H9 (cell line): Measurements from ENCODE around the gene ENO3. TPM values are rescaled to one million over a fixed set of nuclear protein-coding genes. Genes with fewer than 3 reads are reported as not detected.

Experiments
- DNase-seq: peaks from one replicate; pipeline ENCODE4 v3.0.0-alpha.2; 2017
- H2AFZ ChIP-seq: one replicate; pipeline ENCODE4 v1.6.1; 2013; ENCODE audit warnings: mild to moderate bottlenecking, low read length, control low read depth, moderate library complexity
- H2AK5ac ChIP-seq: 2 replicates; pipeline ENCODE4 v1.6.1; 2013; ENCODE audit warnings: low read length, control low read depth, mixed read lengths; ENCODE audit not compliant: insufficient read length
- H2BK120ac ChIP-seq: one replicate; pipeline ENCODE4 v1.6.1; 2013; ENCODE audit warnings: low read depth, mild to moderate bottlenecking, low read length, control low read depth, inconsistent platforms; ENCODE audit not compliant: poor library complexity, severe bottlenecking
- H2BK12ac ChIP-seq: 2 replicates; pipeline ENCODE4 v1.6.1; 2013; ENCODE audit warnings: low read length, control low read depth, mixed read lengths, low read depth; ENCODE audit not compliant: insufficient read length
- H2BK15ac ChIP-seq: 2 replicates; pipeline ENCODE4 v1.6.1; 2013; ENCODE audit warnings: low read depth, low read length, control low read depth
- H2BK20ac ChIP-seq: one replicate; pipeline ENCODE4 v1.6.1; 2013; ENCODE audit warnings: low read depth, mild to moderate bottlenecking, low read length, control low read depth, inconsistent platforms; ENCODE audit not compliant: poor library complexity, severe bottlenecking
- H2BK5ac ChIP-seq: 2 replicates; pipeline ENCODE4 v1.6.1; 2013; ENCODE audit warnings: low read length, control low read depth, mixed read lengths; ENCODE audit not compliant: insufficient read length
- H3K14ac ChIP-seq: 2 replicates; pipeline ENCODE4 v1.6.1; 2013; ENCODE audit warnings: low read length, control low read depth; ENCODE audit not compliant: insufficient read depth
- H3K18ac ChIP-seq: 2 replicates; pipeline ENCODE4 v1.6.1; 2013; ENCODE audit warnings: low read depth, mild to moderate bottlenecking, mixed read lengths, low read length, control low read depth; ENCODE audit not compliant: insufficient read length
- H3K23ac ChIP-seq: 2 replicates; pipeline ENCODE4 v1.6.1; 2013; ENCODE audit warnings: low read length, control low read depth, mixed read lengths, low read depth; ENCODE audit not compliant: insufficient read length
- H3K23me2 ChIP-seq: 2 replicates; pipeline ENCODE4 v1.6.1; 2013; ENCODE audit warnings: low read depth, mild to moderate bottlenecking, mixed read lengths, low read length, control low read depth; ENCODE audit not compliant: insufficient read length, poor library complexity, severe bottlenecking
- H3K27ac ChIP-seq: 2 replicates; pipeline ENCODE4 v1.5.1; 2013; ENCODE audit warnings: low read length, control low read depth, mixed read lengths, low read depth; ENCODE audit not compliant: insufficient read length
- H3K27me3 ChIP-seq: 2 replicates; pipeline ENCODE4 v1.6.1; 2013; ENCODE audit warnings: low read length, control low read depth, inconsistent platforms; ENCODE audit not compliant: insufficient read depth
- H3K4ac ChIP-seq: 2 replicates; pipeline ENCODE4 v1.6.1; 2013; ENCODE audit warnings: low read depth, mild to moderate bottlenecking, control low read depth, inconsistent platforms, low read length, moderate library complexity
- H3K4me1 ChIP-seq: 2 replicates; pipeline ENCODE4 v1.6.1; 2013; ENCODE audit warnings: low read length, control low read depth, inconsistent platforms; ENCODE audit not compliant: insufficient read depth
- H3K4me2 ChIP-seq: 2 replicates; pipeline ENCODE4 v1.6.1; 2013; ENCODE audit warnings: low read length, control low read depth, mixed read lengths; ENCODE audit not compliant: insufficient read length, insufficient read depth
- H3K56ac ChIP-seq: 2 replicates; pipeline ENCODE4 v1.6.1; 2013; ENCODE audit warnings: low read depth, mild to moderate bottlenecking, mixed read lengths, low read length, control low read depth; ENCODE audit not compliant: insufficient read length
- H3K79me1 ChIP-seq: 2 replicates; pipeline ENCODE4 v1.6.1; 2013; ENCODE audit warnings: low read depth, mild to moderate bottlenecking, moderate library complexity, low read length, control low read depth, inconsistent platforms; ENCODE audit not compliant: insufficient read depth, poor library complexity, severe bottlenecking
- H3K79me2 ChIP-seq: 2 replicates; pipeline ENCODE4 v1.6.1; 2013; ENCODE audit warnings: low read length, control low read depth, inconsistent platforms; ENCODE audit not compliant: insufficient read depth
- H3K9ac ChIP-seq: 2 replicates; pipeline ENCODE4 v1.6.1; 2013; ENCODE audit warnings: low read length, control low read depth, mixed read lengths; ENCODE audit not compliant: insufficient read length; ENCODE audit errors: extremely low read depth
- H3K9me3 ChIP-seq: one replicate; pipeline ENCODE4 v1.6.1; 2013; ENCODE audit warnings: low read depth, low read length, inconsistent platforms; ENCODE audit not compliant: control insufficient read depth
- H3T11ph ChIP-seq: one replicate; pipeline ENCODE4 v1.6.1; 2013; ENCODE audit warnings: mild to moderate bottlenecking, low read length, control low read depth, inconsistent platforms
- H4K20me1 ChIP-seq: one replicate; pipeline ENCODE4 v1.6.1; 2013; ENCODE audit not compliant: control insufficient read depth, insufficient read length, insufficient read depth
- H4K5ac ChIP-seq: 2 replicates; pipeline ENCODE4 v1.6.1; 2013; ENCODE audit warnings: low read depth, mild to moderate bottlenecking, mixed read lengths, low read length, control low read depth; ENCODE audit not compliant: insufficient read length
- H4K8ac ChIP-seq: replicated peaks from 2 replicates; pipeline ENCODE4 v1.6.1; 2013; ENCODE audit warnings: low read length, control low read depth, mixed read lengths, low read depth; ENCODE audit not compliant: insufficient read length
- H4K91ac ChIP-seq: 2 replicates; pipeline ENCODE4 v1.6.1; 2013; ENCODE audit warnings: low read depth, mild to moderate bottlenecking, moderate library complexity, mixed read lengths, low read length, control low read depth; ENCODE audit not compliant: insufficient read length
- H3K27ac Mint-ChIP-seq, 3 experiments: 2 replicates in 2 of 3; 3 replicates in 1 of 3; pipeline ENCODE4 v1.8.0; 2020 to 2021; ENCODE audit warnings: mixed read lengths in 3 of 3, mild to moderate bottlenecking in 1 of 3, moderate library complexity in 1 of 3
- H3K27me3 Mint-ChIP-seq: 2 replicates; pipeline ENCODE4 v1.8.0; 2021; ENCODE audit warnings: low read depth, mild to moderate bottlenecking, moderate library complexity, mixed read lengths
- H3K36me3 Mint-ChIP-seq, 3 experiments: 2 replicates in 2 of 3; 3 replicates in 1 of 3; pipeline ENCODE4 v1.8.0; 2020 to 2021; ENCODE audit warnings: low read depth in 3 of 3, mixed read lengths in 3 of 3; ENCODE audit not compliant: insufficient read depth in 1 of 3
- H3K4me1 Mint-ChIP-seq, 2 experiments: 2 replicates each; pipeline ENCODE4 v1.8.0; 2020; ENCODE audit warnings: mixed read lengths in 2 of 2
- H3K4me3 Mint-ChIP-seq, 2 experiments: 2 replicates in 1 of 2; 3 replicates in 1 of 2; pipeline ENCODE4 v1.8.0; 2020 to 2021; ENCODE audit warnings: mild to moderate bottlenecking in 2 of 2, mixed read lengths in 2 of 2, moderate library complexity in 1 of 2
- H3K9me3 Mint-ChIP-seq, 2 experiments: 2 replicates in 1 of 2; 3 replicates in 1 of 2; pipeline ENCODE4 v1.8.0; 2020; ENCODE audit warnings: mild to moderate bottlenecking in 2 of 2, mixed read lengths in 2 of 2, moderate library complexity in 1 of 2
- WGBS: extraction: QIAGEN DNeasy Blood & Tissue Kit; methylation state at CpG from one replicate; pipeline ENCODE4 v1.1.7; 2013; ENCODE audit warnings: missing lambda C conversion rate, low lambda C conversion rate, mixed read lengths; ENCODE audit not compliant: insufficient read length; ENCODE audit errors: extremely low coverage; 5-methylcytosine and 5-hydroxymethylcytosine counted together
- total RNA-seq: library from RNA; stranded (reverse); gene quantifications from 2 replicates; pipeline ENCODE4 v1.2.1, GENCODE V29; 2021
- TF ChIP-seq, protein P1 (sequence below): fragments of 200-600 bp; sonication (generic); conservative IDR thresholded peaks from 3 replicates; pipeline ENCODE4 v1.8.0; 2021; ENCODE audit warnings: antibody characterized with exemption, mild to moderate bottlenecking

Gene ENO3
- total RNA-seq, 1 experiment from 2014 or later, result 25.4 TPM

DNA sequence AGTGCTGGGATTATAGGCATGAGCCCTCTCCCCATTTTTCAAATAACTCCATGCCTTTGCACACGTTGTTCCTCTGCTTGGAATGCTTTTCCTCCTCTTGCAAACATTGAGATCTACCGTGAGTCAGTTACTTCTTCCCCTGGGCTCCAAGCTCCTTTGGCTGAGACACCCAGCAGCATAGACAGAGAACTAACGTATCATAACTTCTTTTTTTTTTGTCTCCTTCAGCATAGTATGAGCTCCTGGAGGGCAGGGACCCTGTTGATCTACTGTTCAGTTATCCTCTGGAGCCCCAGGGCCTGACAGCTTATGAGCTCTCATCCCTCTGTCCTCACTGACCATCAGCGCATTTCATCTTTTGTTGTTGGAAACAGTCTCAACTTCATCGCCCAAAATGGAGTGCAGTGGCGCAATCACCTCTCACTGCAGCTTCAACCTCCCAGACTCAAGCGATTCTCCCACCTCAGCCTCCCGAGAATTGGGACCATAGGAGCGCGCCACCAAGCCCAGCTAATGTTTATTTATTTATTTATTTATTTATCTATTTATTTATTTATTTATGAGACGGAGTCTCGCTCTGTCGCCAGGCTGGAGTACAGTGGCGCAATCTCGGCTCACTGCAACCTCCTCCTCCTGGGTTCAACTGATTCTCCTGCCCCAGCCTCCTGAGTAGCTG, 14.5 kb downstream of the ENO3 start:
- Histone ChIP-seq H3K9ac (no peak overlapping the region), H3K27ac (no peak overlapping the region), H4K91ac (no peak overlapping the region), H3K56ac (no peak overlapping the region), H3K4ac (no peak overlapping the region), H3K14ac (no peak overlapping the region), H4K20me1 (no peaks in the 10 kb centered on the region), H3K9me3 (no peaks in the 10 kb centered on the region), H2AFZ (no peak overlapping the region), H2AK5ac (no peak overlapping the region), H2BK5ac (no peak overlapping the region), H3T11ph (no peak overlapping the region), H3K23ac (no peak overlapping the region), H3K18ac (no peak overlapping the region), H3K79me1 (peaks cover 2% of the 10 kb centered on the region), H2BK120ac (no peak overlapping the region), H2BK12ac (no peak overlapping the region), H4K5ac (no peak overlapping the region), H4K8ac (no peak overlapping the region), H3K79me2 (peaks cover 2% of the 10 kb centered on the region; the same call in 1 of the 2 replicates), H3K4me1 (peaks cover 5% of the 10 kb centered on the region; the same call in 1 of the 2 replicates), H3K4me2 (no peak overlapping the region), H3K23me2 (peaks cover 23% of the 10 kb centered on the region), H3K27me3 (no peaks in the 10 kb centered on the region), H2BK15ac (no peak overlapping the region), H2BK20ac (no peak overlapping the region)
- peaks cover 22 to 25% of the 10 kb centered on the region in 2 experiments for H3K4me1 Mint-ChIP-seq
- WGBS, result no CpG with 5 or more reads among the region's 15 CpGs
- peaks cover 30 to 45% (median 38%) of the 10 kb centered on the region in 3 experiments for H3K36me3 Mint-ChIP-seq
- no peak overlapping the region for H3K27ac Mint-ChIP-seq
- peak overlapping the region; percentile 31 to 63; a peak in 4 of 5 replicates for H3K4me3 Mint-ChIP-seq
- TF ChIP-seq, protein P1, sequence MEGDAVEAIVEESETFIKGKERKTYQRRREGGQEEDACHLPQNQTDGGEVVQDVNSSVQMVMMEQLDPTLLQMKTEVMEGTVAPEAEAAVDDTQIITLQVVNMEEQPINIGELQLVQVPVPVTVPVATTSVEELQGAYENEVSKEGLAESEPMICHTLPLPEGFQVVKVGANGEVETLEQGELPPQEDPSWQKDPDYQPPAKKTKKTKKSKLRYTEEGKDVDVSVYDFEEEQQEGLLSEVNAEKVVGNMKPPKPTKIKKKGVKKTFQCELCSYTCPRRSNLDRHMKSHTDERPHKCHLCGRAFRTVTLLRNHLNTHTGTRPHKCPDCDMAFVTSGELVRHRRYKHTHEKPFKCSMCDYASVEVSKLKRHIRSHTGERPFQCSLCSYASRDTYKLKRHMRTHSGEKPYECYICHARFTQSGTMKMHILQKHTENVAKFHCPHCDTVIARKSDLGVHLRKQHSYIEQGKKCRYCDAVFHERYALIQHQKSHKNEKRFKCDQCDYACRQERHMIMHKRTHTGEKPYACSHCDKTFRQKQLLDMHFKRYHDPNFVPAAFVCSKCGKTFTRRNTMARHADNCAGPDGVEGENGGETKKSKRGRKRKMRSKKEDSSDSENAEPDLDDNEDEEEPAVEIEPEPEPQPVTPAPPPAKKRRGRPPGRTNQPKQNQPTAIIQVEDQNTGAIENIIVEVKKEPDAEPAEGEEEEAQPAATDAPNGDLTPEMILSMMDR, result no peak
- H3K9me3 Mint-ChIP-seq, result peaks cover 5 to 24% of the 10 kb centered on the region in 2 experiments; a peak in 4 of 5 replicates
- H3K27me3 Mint-ChIP-seq, result no peaks in the 10 kb centered on the region; the same call in 1 of the 2 replicates
- no peak for DNase-seq
